ENCODE results near the gene PAPOLA. TPM values are rescaled to one million over a fixed set of nuclear protein-coding genes. Genes with fewer than 3 reads are reported as not detected.

Gene PAPOLA
- polyA plus RNA-seq, 2 of the 4 experiments (the other 2 are of a cell fraction) = 105 to 273 TPM

GRCh38 chr14:96597680-96598079 lies 95.5 kb downstream of the PAPOLA start (continued):
- no peak for TF ChIP-seq ELK1 (IDR thresholded peaks at IDR 0.05; ENCODE audit: low read depth, low read length)
- TF ChIP-seq, protein P1, sequence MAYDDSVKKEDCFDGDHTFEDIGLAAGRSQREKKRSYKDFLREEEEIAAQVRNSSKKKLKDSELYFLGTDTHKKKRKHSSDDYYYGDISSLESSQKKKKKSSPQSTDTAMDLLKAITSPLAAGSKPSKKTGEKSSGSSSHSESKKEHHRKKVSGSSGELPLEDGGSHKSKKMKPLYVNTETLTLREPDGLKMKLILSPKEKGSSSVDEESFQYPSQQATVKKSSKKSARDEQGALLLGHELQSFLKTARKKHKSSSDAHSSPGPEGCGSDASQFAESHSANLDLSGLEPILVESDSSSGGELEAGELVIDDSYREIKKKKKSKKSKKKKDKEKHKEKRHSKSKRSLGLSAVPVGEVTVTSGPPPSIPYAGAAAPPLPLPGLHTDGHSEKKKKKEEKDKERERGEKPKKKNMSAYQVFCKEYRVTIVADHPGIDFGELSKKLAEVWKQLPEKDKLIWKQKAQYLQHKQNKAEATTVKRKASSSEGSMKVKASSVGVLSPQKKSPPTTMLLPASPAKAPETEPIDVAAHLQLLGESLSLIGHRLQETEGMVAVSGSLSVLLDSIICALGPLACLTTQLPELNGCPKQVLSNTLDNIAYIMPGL (CRISPR knock-in tag; IDR thresholded peaks at IDR 0.05; ENCODE audit: borderline replicate concordance) = no peak

DNA sequence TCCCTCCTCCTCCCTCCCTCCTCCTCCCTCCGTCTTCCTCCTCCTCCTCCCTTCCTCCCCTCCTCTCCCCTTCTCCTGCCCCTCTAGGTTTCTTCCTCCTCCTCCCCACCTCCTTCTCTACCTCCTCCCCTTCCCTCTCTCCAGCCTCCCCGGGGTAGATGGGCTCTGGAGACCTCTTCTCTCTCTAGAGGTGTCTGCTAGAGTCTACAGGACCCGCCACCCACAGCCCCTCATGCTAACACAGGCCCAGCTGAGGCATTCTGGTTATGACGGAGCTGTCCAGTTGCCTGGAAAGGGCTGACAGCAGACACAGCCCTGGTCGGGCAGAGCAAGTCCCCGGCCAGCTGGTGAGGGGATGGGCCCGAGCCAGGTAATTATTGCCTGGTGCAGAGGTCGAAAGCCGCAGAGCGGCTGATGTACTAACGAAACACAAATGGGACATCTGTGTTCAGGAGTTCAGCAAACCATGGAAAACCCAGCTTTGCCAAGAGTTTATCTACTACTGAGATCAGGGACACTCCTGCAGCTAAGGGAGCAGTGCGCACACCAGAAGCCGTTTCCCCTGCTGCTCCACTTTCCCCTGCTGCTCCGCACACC lies 96.2 kb downstream of the PAPOLA start:
- Histone ChIP-seq H3K9me3 (no peaks in the 10 kb centered on the region), H3K4me3 (no peak overlapping the region), H3K4me2 (no peak overlapping the region), H3K4me1 (no peaks in the 10 kb centered on the region; the same call in 2 of the 3 replicates), H3K27ac (no peak overlapping the region)
- no peak for FAIRE-seq
- ChIA-PET CTCF (interaction anchor here (0.6 to 1.1 kb wide), 2 partner anchors 14 to 15 kb away, joined by 3 read pairs; no protein-coding TSS in a partner anchor), POLR2A (no interaction called here)
- TF ChIP-seq RCOR1 (IDR thresholded peaks at IDR 0.05; ENCODE audit: low read depth, low read length) (no peak), NR3C1 (IDR thresholded peaks at IDR 0.05) (no peak), BHLHE40 (IDR thresholded peaks at IDR 0.05; ENCODE audit: low read depth, low read length) (no peak), ESRRA (IDR thresholded peaks at IDR 0.05; ENCODE audit: borderline replicate concordance, low read length) (no peak), TFCP2L1 (CRISPR knock-in tag; IDR thresholded peaks at IDR 0.05) (no peak), KDM1A (IDR thresholded peaks at IDR 0.05; ENCODE audit: low read depth) (no peak), CBX2 (IDR thresholded peaks at IDR 0.05; ENCODE audit: borderline replicate concordance, low read depth) (no peak), CHD4 (IDR thresholded peaks at IDR 0.05; ENCODE audit: borderline replicate concordance) (no peak), RFX5 (IDR thresholded peaks at IDR 0.05) (no peak), MYC (IDR thresholded peaks at IDR 0.05; ENCODE audit: borderline replicate concordance, low read length) (no peak), RNF2 (IDR thresholded peaks at IDR 0.05; ENCODE audit: borderline replicate concordance, low read depth) (no peak), PHF8 (IDR thresholded peaks at IDR 0.05; ENCODE audit: borderline replicate concordance, low read depth) (no peak), EHF (CRISPR knock-in tag; IDR thresholded peaks at IDR 0.05) (no peak), HOXB5 (CRISPR knock-in tag; IDR thresholded peaks at IDR 0.05) (no peak), HOXA7 (CRISPR knock-in tag; IDR thresholded peaks at IDR 0.05) (no peak), CHD2 (IDR thresholded peaks at IDR 0.05; ENCODE audit: low read length, partially characterized antibody) (no peak), ZC3H11A (IDR thresholded peaks at IDR 0.05) (no peak), ZNF302 (CRISPR knock-in tag; IDR thresholded peaks at IDR 0.05) (no peak)
- TF ChIP-seq, protein P2, sequence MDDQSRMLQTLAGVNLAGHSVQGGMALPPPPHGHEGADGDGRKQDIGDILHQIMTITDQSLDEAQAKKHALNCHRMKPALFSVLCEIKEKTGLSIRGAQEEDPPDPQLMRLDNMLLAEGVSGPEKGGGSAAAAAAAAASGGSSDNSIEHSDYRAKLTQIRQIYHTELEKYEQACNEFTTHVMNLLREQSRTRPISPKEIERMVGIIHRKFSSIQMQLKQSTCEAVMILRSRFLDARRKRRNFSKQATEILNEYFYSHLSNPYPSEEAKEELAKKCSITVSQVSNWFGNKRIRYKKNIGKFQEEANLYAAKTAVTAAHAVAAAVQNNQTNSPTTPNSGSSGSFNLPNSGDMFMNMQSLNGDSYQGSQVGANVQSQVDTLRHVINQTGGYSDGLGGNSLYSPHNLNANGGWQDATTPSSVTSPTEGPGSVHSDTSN (IDR thresholded peaks at IDR 0.05) = no peak
- no peak for DNase-seq (ENCODE audit: low read depth in 1 of 2, low spot score in 1 of 2)
- 48% methylated on average over 13 of the region's 14 CpGs for WGBS (ENCODE audit: missing lambda C conversion rate)
- no peak; a peak in 2 of 6 replicates for ATAC-seq

DNA sequence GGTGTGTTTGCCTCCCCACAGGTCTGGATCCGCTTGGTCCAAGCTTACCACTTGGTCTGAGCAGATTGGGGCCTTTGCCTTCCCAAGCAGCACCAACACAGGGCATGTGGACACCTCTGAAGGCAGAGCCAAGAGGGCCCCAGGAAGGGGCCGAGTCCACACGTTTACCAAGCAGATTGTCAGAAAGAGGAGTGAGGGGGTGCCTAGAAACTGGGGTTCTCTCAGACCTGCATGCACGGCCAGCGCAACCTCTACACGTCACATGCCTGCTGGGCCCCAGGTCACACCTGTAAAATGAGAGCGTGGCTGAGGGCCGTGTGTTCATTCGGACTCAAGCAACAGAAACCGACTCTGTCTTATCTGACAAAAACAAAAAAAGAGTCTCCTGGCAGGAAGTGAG lies 96.9 kb downstream of the PAPOLA start:
- TF ChIP-seq MYC (IDR thresholded peaks at IDR 0.05; ENCODE audit: borderline replicate concordance, low read length) (no peak), MAX (IDR thresholded peaks at IDR 0.05) (no peak), MAZ (IDR thresholded peaks at IDR 0.05; ENCODE audit: borderline replicate concordance, low read depth, low read length) (no peak), CBX2 (IDR thresholded peaks at IDR 0.05; ENCODE audit: borderline replicate concordance, low read depth) (no peak)
- H3K4me2 ChIP-seq = no peak overlapping the region
- CTCF ChIA-PET = interaction anchor here (0.6 to 1.1 kb wide), 3 partner anchors 8 to 16 kb away, joined by 3 read pairs; no protein-coding TSS in a partner anchor
- no peak overlapping the region for H3K27ac ChIP-seq
- H3K9me3 ChIP-seq = no peaks in the 10 kb centered on the region
- H3K4me3 ChIP-seq = no peak overlapping the region
- ATAC-seq (no peak), FAIRE-seq (no peak), DNase-seq (ENCODE audit: low read depth in 1 of 2, low spot score in 1 of 2) (no peak)
- 57% methylated on average over 10 of the region's 10 CpGs for WGBS (ENCODE audit: missing lambda C conversion rate)
- no peaks in the 10 kb centered on the region for H3K4me1 ChIP-seq
- POLR2A ChIA-PET = no interaction called here
